ENCODE results near the gene CDC42EP2. TPM values are rescaled to one million over a fixed set of nuclear protein-coding genes. Genes with fewer than 3 reads are reported as not detected.

CDC42EP2 gene
- total and polyA plus RNA-seq, 10 of the 15 experiments (the other 5 are each of a cell fraction or from before 2014, with no cell fraction given): 0.03 to 1.2 (median 0.09) TPM; not detected in 3

DNA sequence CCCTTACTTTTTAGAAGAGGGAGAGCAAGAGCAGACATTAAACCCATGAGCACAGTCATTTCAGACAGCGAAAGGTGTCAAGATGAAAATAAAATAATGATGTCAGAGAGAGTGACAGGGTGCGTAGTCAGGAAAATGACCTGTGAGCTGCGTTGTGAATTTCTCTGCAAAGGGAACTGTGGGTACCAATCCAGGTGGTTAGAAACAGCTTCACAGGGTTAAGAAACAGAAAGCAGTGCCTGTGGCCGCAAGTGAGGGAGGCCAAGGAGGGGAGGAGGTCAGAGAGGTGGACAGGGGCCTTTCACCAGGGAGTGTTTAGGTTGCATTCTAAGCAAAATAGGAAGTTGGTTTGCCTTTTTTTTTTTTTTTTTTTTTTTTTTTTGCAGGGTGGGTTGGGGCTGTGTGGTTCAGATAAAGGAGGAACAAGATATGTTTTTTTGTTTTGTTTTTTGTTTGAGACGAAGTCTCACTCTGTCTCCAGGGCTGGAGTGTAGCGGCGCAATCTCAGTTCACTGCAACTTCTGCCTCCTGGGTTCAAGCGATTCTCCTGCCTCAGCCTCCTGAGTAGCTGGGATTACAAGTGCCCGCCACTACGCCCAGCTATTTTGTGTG is 47.8 kb downstream of the CDC42EP2 start (continued):
- no peak for TF ChIP-seq RCOR1 (conservative IDR thresholded peaks at IDR 0.05; ENCODE audit: low read depth, low read length)
- peak; percentile 30; the same call in 1 of the 2 replicates for TF ChIP-seq SPI1 (IDR thresholded peaks at IDR 0.05; ENCODE audit: borderline replicate concordance, insufficient read depth, low read depth, low read length)
- no peak for TF ChIP-seq RBBP5 (conservative IDR thresholded peaks at IDR 0.05)
- TF ChIP-seq SUPT20H (IDR thresholded peaks at IDR 0.05; ENCODE audit: borderline replicate concordance, control insufficient read depth, low read depth, low read length): no peak
- no peak for TF ChIP-seq NFYA (IDR thresholded peaks at IDR 0.05; ENCODE audit: borderline replicate concordance, low read depth, low read length)
- TF ChIP-seq WRNIP1 (IDR thresholded peaks at IDR 0.05; ENCODE audit: borderline replicate concordance, low read depth, low read length): no peak

DNA sequence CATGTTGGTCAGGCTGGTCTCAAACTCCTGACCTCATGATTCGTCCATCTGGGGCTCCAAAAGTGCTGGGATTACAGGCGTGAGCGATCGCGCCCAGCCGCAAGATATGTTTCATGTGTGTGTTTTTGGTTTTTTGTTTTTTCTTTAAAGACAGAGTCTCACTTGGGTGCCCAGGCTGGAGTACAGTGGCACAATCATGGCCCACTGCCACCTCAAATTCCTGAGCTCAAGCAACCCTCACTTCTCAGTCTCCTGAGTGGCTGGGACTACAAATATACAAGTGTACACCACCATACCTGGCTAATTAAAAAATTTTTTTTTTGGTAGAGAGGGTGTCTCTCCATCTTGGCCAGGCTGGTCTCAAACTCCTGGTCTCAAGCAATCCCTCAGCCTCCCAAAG is 48.3 kb downstream of the CDC42EP2 start:
- Histone ChIP-seq H3K9me3 (replicated peaks; ENCODE audit: control insufficient read depth, insufficient read depth, low read length) (no peaks in the 10 kb centered on the region), H3K27ac (ENCODE audit: control insufficient read depth, insufficient read depth) (peak overlapping the region; percentile 29; the same call in 1 of the 2 replicates), H4K20me1 (ENCODE audit: control insufficient read depth, insufficient read depth) (no peaks in the 10 kb centered on the region), H3K27me3 (replicated peaks in 1 of 2; ENCODE audit: control insufficient read depth in 2 of 2, insufficient read depth in 2 of 2, low read length in 1 of 2) (no peaks in the 10 kb centered on the region; a peak in 1 of 4 replicates), H2AFZ (ENCODE audit: control insufficient read depth, low read depth, low read length) (peak overlapping the region; percentile 49), H3K4me2 (ENCODE audit: control insufficient read depth, insufficient read depth) (peak overlapping the region; percentile 69), H3K79me2 (ENCODE audit: control insufficient read depth, insufficient read depth, low read length) (no peaks in the 10 kb centered on the region), H3K36me3 (ENCODE audit: control insufficient read depth in 2 of 2, insufficient read depth in 2 of 2, low read length in 1 of 2) (no peaks in the 10 kb centered on the region), H3K4me1 (ENCODE audit: control insufficient read depth, insufficient read depth, low read length) (peaks cover 14% of the 10 kb centered on the region), H3K9ac (ENCODE audit: control insufficient read depth, insufficient read depth, low read length) (peak overlapping the region; percentile 53), H3K4me3 (peak overlapping the region; percentile 60; the same call in 1 of the 2 replicates)
- TSS peak; percentile 96 for BruUV-seq (replicated peaks)
- 66% methylated on average over 6 of the region's 6 CpGs for WGBS (ENCODE audit: insufficient coverage, insufficient replicate concordance, low lambda C conversion rate, missing lambda C conversion rate)
- intact Hi-C loops (cut with micrococcal nuclease; ENCODE audit: unreplicated experiment): no loop called here
- no peak for TF ChIP-seq PAX5 (IDR thresholded peaks at IDR 0.05; ENCODE audit: borderline replicate concordance, low read depth, low read length)
- TF ChIP-seq HCFC1 (IDR thresholded peaks at IDR 0.05; ENCODE audit: low read length): no peak
- no peak for TF ChIP-seq STAT1 (conservative IDR thresholded peaks at IDR 0.05)
- no peak for TF ChIP-seq YBX1 (IDR thresholded peaks at IDR 0.05)
- no peak for TF ChIP-seq RB1 (IDR thresholded peaks at IDR 0.05; ENCODE audit: borderline replicate concordance)
- TF ChIP-seq BMI1 (IDR thresholded peaks at IDR 0.05; ENCODE audit: borderline replicate concordance): no peak
- no peak for TF ChIP-seq MYC (IDR thresholded peaks at IDR 0.05; ENCODE audit: insufficient read depth, insufficient read length, insufficient replicate concordance, low read length, severe bottlenecking)
- TF ChIP-seq, protein P1, sequence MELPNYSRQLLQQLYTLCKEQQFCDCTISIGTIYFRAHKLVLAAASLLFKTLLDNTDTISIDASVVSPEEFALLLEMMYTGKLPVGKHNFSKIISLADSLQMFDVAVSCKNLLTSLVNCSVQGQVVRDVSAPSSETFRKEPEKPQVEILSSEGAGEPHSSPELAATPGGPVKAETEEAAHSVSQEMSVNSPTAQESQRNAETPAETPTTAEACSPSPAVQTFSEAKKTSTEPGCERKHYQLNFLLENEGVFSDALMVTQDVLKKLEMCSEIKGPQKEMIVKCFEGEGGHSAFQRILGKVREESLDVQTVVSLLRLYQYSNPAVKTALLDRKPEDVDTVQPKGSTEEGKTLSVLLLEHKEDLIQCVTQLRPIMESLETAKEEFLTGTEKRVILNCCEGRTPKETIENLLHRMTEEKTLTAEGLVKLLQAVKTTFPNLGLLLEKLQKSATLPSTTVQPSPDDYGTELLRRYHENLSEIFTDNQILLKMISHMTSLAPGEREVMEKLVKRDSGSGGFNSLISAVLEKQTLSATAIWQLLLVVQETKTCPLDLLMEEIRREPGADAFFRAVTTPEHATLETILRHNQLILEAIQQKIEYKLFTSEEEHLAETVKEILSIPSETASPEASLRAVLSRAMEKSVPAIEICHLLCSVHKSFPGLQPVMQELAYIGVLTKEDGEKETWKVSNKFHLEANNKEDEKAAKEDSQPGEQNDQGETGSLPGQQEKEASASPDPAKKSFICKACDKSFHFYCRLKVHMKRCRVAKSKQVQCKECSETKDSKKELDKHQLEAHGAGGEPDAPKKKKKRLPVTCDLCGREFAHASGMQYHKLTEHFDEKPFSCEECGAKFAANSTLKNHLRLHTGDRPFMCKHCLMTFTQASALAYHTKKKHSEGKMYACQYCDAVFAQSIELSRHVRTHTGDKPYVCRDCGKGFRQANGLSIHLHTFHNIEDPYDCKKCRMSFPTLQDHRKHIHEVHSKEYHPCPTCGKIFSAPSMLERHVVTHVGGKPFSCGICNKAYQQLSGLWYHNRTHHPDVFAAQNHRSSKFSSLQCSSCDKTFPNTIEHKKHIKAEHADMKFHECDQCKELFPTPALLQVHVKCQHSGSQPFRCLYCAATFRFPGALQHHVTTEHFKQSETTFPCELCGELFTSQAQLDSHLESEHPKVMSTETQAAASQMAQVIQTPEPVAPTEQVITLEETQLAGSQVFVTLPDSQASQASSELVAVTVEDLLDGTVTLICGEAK (IDR thresholded peaks at IDR 0.05; ENCODE audit: borderline replicate concordance): no peak
- no peak for TF ChIP-seq CBX3 (IDR thresholded peaks at IDR 0.05; ENCODE audit: borderline replicate concordance, low read depth)
- no peak for TF ChIP-seq RCOR1 (conservative IDR thresholded peaks at IDR 0.05; ENCODE audit: low read depth, low read length)
- TF ChIP-seq POLR2AphosphoS2 (IDR thresholded peaks at IDR 0.05; ENCODE audit: low read depth, low read length): no peak
- TF ChIP-seq RBBP5 (conservative IDR thresholded peaks at IDR 0.05): no peak
- TF ChIP-seq RFX5 (IDR thresholded peaks at IDR 0.05; ENCODE audit: low read depth, low read length): no peak
- TF ChIP-seq MXI1 (IDR thresholded peaks at IDR 0.05; ENCODE audit: low read depth, low read length): no peak
- ATAC-seq (no peak; the same call in 2 of the 3 replicates), FAIRE-seq (no peak), DNase-seq (ENCODE audit: low read depth, low spot score) (no peak)
- in situ Hi-C loops (cut with MboI): no loop called here
- RAD21 ChIA-PET (ENCODE audit: unreplicated experiment): interaction anchor here (0.6 to 1.8 kb wide), 12 partner anchors 15 to 156 kb away, joined by 3 to 8 read pairs (median 4); no protein-coding TSS in a partner anchor
- SMC1A ChIA-PET (ENCODE audit: uncharacterized antibody, unreplicated experiment): interaction anchor here (0.7 to 1.8 kb wide), 8 partner anchors 13 to 148 kb away, joined by 3 to 7 read pairs (median 4); no protein-coding TSS in a partner anchor
- CTCF ChIA-PET: interaction anchor here (0.5 to 2.4 kb wide), 11 partner anchors 10 to 207 kb away, joined by 3 to 14 read pairs (median 5); partner anchors contain the start of genes CDC42EP2 and ZNRD2
- POLR2A ChIA-PET: interaction anchor here (0.6 to 1.4 kb wide), 5 partner anchors 8 to 202 kb away, joined by 3 to 5 read pairs (median 4); partner anchors contain the start of genes DPF2 and FRMD8

Data from GM12878 (cell line).